GM18502 (cell line): ENCODE measurements around the gene PLXDC2.

ENCODE experiments used
- ATAC-seq: cut with Tn5 transposase; IDR thresholded peaks from one replicate; pipeline ENCODE4 v1.9.1; 2021; ENCODE audit warnings: mild to moderate bottlenecking; ENCODE audit not compliant: unreplicated experiment, poor library complexity

PLXDC2 gene

GRCh38 chr10:20298417-20298816 lies 482.2 kb downstream of the PLXDC2 start:
- ATAC-seq: no peak

DNA sequence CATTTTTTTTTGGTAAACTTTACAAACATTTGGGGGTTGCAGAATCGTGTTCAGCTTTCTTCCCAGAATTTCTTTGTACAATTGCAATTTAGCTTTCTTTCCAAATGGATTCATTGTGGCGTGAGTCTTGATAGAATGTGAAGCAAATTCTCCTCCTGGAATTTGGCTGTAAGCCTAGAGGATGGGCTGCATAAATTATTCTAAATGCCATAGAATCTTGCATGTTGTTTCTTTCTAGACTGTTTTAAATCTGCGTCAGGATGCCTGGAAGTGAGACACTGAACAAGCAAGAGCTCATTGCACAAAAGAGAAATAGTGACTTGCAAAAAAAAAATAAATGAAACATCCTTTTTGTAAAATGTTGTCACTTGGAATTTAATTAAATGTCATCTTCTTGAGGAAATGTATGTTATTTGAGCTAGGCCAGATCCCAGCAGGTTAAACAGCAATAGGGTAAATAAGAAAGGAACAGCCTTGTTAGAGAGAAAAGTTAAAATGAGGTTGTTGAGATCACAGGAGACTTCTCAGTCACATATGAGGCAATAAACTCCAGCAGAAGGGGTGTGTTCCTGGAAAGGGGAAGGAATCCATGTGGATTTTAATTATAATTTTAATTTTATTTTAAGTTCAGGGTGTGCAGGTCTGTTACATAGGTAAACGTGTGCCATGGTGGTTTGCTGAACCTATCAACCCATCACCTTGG lies 483.0 kb downstream of the PLXDC2 start:
- no peak for ATAC-seq

DNA sequence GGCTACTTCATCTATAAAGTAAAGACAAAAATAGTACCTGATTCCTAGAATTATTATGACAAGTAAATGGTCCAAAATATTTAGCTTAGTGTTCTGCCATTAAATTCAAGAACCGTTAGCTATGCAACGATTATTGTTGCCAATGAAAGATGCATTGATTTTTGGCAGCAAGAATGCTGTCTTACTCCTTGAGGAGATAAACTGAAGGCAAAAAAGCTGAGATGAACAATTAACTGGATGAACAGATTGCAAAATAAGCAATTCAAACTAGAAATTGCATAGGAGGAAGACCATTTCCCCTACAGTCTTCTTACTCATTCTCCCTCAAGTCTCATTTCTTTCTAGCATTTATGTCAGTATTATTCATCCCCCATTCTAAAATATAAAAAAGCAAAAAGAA lies 484.5 kb downstream of the PLXDC2 start:
- ATAC-seq: no peak

GRCh38 chr10:20302033-20302432 lies 485.8 kb downstream of the PLXDC2 start:
- no peak for ATAC-seq

DNA sequence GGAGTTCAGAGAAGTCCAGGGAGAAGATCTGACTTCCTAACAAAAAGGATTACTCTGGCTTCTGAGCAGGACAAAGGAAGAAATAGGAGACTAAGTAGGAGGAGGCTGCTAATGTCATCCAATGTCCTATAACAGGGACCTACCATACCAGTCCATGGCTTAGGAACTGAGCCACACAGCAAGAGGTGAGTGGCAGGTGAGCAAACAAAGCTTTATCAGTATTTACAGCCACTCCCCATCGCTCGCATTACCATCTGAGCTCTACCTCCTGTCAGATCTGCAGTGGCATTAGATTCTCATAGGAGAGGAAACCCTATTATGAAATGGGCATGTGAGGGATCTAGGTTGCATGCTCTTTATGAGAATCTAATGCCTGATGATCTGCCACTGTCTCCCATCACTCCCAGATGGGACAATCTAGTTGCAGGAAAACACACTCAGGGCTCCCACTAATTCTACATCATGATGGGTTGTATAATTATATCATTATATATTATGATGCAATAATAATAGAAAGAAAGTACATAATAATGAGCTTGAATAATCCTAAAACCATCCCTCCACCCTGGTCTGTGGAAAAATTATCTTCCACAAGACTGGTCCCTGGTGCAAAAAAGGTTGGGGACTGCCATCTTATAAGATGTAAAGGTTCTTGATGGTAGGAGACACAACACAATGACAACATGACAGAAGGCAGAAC lies 487.4 kb downstream of the PLXDC2 start:
- ATAC-seq: no peak

- no peak for ATAC-seq
These were observed 497.4 kb downstream of the PLXDC2 start for GRCh38 chr10:20313665-20314064.

GRCh38 chr10:20314431-20314830 lies 498.2 kb downstream of the PLXDC2 start:
- ATAC-seq: no peak

DNA sequence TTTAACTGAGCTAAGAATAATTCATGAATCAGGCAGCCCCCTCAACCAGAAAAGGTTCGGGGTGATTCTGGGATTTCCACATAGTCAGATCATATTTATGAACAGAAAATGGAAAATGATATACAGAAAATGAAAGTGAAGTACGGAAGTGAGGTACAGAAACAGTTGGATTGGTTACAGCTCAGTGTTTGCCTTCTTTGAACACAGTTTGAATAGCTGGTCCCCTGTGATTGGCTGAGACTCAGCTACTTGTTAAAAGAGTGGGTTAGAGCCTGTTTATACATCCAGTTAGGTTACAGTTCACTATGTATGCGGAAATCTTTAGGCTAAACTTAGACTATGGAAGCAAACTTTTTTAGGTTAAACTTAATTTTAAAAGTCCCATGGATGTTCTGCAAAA lies 511.7 kb downstream of the PLXDC2 start:
- no peak for ATAC-seq

DNA sequence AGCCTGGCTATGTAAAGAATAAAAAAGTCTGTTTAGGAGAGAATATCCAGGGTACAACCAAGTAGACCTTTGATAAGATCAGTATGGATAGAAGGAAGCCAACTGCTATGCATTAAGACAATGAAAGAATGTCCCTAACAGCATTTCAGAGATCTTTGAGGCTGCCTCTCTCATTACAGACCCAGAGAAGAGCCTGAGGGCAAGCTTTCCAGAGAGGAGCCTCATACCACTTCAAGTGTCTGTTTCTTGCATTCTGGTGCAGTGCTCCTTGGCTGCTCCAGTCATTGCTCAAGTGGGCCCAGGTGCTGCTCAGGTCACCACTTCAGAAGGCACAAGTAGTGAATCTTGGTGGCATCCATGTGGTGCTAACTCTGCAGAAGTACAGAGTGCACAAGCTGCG lies 514.0 kb downstream of the PLXDC2 start:
- ATAC-seq: no peak

- no peak for ATAC-seq
These were observed 518.3 kb downstream of the PLXDC2 start for GRCh38 chr10:20334559-20334958.
